ENCODE data around the gene DOCK1.
"Not testable (repeated sequence)": the region's sequence is repeated elsewhere in the genome, so short reads cannot be mapped to it uniquely, and the experiment has no call there.

DOCK1 gene

GRCh38 chr10:126903656-126904360 is 1.4 kb upstream of the DOCK1 start:
- DNase-seq, result no peak

GRCh38 chr10:126904516-126904817 is 761 bp upstream of the DOCK1 start:
- DNase-seq, result no peak

GRCh38 chr10:126905776-126906703 is 812 bp downstream of the DOCK1 start:
- DNase-seq, result no peak

DNA sequence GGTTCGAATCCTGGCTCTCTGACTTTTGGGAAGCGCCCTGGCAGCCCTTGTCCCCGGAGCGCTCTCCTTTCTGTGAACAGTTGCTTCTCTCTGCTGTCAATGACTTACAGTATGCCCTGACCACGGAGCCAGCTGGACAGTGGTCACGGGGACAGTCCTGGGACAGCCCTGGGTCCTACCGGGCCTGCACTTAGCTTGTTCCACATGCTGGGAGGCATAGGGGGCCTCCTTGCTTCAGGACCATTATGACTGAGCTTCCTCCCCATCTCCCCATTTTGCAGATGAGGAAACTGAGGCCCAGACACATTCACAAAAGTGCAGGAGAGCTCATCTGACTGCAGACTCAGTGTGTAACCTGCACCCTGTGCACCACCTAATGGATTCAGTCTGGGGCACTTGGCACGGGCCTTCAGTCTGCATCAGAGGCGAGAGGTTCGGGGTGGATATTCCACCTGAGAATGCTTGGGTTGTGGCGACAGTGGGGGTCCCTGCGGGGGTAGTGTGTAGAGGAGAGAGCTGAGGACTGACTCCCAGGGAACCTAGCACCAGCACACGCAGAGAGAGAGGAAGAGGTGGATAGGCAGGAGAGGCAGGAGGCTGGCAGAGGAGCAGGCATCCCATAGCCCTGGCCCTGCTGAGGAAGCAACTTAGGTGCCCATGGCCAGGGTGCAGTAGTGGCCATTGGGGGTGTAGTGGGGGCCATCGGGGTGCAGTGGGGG is 1.6 kb downstream of the DOCK1 start:
- DNase-seq, result no peak

DNA sequence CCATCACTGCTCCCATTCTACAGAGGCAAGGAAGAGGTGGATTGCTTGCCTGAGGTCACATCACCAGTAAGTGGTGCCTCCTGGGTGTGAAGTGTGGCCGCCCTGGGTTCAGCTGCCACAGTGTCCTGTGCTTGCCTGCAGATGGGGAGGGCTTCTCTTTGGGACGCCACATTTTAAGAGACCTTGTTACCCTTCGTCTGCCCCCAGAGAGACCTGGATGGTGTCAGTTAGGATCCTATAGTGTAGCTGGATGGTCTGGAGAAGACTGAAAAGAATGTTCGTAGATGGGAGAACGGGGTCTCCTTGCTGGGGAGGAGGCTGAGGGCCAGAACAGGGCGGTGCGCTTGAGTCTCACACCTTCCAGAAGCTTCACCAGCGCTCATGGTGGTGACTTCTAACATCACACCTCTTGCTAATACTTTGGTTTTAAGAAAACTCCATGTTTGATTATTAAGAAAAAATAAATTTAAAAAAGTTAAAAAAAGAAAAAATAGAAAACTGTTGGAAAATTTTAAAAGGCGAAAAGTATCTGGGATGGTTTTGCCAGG is 2.3 kb downstream of the DOCK1 start:
- no peak for DNase-seq

DNA sequence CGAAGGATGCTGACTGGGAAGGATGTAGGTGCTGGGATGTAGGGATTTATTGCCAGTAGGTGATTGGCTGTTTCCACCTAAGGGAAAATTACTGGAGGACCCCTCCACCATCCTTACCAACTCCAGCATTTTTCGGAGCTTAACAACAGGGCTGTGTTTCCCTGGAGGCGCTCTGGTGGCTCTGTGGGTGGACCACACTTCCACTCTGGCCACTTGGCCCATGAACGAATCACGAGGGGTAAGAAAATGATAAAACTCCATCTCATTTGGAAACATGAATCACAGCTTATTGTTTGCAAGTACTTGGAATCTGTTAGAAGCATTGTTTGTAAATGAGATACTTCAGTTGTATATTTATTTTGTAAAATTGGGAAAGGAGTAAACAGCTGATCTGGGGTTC is 3.0 kb downstream of the DOCK1 start:
- no peak for DNase-seq

- DNase-seq, result no peak
Observed at GRCh38 chr10:126908729-126909128, 3.5 kb downstream of the DOCK1 start.

DNA sequence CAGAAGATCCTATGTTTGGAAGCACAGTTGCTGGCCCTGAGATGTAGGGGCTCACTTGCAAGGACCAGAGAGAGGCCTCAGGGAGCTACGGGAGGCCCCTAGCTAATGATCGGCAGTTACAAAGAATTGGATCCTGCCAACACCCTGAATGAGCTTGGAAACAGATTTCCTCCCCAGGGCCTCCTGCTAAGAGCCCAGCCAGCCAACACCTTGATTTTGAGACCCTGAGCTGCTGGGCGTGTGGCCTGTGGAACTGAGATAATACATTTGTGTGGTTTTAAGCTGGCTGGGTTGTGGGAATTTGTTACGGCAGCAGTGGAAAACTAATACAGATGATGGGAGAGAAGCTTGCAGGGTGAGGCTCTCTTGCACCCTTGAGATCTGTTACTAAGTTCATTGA is 3.9 kb downstream of the DOCK1 start:
- DNase-seq, result no peak

- no peak for DNase-seq
Observed at GRCh38 chr10:126910196-126910595, 5.0 kb downstream of the DOCK1 start.

DNA sequence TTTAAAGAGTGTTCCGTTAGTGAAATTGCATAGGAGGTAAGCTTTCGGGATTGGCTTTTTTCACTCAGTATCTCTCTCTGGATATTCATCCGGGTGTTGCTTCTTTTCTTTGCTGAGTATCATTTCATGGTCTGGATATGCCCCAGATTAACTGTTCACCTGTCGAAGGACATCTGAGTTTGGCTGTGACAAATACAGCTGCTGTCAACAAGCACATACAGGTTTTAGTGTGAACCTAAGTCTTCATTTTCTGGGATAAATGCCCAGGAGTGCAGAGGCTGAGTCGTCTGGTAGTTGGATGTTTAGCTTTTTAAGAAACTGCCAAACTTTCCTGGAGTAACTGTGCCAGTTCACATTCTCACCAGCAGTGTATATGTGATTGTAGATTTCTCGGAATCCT is 5.6 kb downstream of the DOCK1 start:
- DNase-seq, result no peak

DNA sequence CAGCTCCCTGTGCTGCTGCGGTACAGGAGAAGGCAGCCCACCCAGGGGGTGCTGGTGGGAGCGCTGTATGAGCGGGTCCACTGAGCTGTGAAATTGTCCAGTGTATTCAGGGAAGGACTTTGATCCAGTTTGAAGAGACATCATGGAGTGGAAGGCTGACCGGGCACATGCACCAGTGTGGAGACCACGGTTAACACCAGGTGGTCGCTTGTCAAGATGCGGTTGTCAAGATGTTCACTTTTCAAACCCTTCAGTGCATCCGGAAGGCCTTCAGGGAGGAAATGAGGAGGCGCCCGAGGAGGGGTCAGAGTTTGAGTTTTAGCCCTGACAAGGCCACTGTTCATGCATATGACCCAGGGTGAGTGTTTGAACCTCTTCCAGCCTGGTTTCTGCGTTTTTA is 6.1 kb downstream of the DOCK1 start:
- DNase-seq, result no peak

DNA sequence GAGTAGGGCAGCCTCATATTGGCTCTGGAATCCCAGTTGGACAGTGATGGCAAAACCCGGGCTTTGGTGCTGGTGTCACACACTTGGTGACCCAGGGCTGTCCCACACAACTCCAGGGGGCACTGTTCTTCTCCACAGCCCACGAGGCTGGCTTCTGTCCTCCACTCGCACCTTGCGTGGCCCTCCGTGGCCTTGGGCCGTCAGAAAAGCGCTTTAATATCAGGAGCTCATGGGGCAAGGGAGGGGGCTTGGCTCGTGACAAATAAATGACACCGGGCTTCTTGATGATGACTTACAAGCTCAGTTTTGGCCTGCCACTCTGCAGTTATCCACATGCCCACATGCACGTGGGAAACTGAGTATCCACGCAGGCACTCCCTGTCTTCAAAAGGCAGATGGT is 8.1 kb downstream of the DOCK1 start:
- DNase-seq, result no peak

DNA sequence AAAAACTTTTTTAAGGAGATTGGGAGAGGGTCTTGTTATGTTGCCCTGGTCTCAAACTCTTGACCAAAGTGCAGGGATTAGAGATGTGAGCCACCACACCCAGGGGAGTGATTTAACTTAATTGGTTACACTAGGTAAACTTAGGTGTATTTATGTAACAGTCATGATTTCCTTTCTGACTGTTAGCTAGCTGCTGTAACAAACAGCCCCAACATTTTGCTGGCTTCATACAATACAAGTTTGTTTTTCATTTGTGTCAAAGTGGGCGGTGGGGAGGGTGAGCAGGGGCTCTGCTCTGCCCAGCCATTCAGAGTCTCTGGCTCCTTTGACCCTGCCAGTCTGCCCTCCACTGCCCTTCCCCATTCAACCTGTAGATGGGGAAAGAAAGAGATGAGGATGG is 9.3 kb downstream of the DOCK1 start:
- no peak for DNase-seq

DNA sequence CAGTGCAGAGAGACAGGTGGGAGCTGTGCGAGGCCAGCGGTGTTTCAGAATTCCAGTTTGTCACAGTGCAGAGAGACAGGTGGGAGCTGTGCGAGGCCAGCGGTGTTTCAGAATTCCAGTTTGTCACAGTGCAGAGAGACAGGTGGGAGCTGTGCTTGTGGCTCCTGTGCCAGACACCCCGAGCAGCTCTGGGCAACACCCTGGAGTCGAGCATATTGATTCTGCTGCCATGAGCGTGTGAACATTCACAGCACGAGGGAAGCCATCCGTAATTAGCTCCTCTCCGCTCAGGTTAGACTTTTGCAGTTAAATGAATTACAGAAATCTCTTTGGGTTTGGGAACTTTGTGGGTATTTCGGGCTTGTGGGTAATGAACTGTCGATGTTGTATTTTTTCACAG is 11.7 kb downstream of the DOCK1 start:
- not testable (repeated sequence) for DNase-seq

DNA sequence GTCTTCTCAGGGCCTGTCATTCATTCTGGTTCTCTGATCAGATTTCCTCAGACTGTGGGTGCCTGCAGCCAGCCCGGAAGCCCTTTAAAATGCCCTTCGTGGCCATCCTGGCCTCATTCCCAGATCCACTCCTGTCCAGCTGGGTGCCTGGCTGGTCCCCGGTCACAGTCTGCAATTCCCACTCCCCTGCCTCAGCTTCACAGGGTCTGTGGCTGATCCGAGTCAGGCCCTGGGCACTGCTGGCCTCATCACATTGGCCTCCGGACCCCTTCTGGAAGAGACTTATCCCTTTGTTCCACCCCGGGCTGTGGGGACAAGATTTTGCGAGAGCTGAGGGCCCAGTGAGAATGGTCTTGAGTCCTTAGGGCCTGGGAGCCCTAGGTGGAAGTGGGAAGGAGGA is 12.1 kb downstream of the DOCK1 start:
- no peak for DNase-seq

DNA sequence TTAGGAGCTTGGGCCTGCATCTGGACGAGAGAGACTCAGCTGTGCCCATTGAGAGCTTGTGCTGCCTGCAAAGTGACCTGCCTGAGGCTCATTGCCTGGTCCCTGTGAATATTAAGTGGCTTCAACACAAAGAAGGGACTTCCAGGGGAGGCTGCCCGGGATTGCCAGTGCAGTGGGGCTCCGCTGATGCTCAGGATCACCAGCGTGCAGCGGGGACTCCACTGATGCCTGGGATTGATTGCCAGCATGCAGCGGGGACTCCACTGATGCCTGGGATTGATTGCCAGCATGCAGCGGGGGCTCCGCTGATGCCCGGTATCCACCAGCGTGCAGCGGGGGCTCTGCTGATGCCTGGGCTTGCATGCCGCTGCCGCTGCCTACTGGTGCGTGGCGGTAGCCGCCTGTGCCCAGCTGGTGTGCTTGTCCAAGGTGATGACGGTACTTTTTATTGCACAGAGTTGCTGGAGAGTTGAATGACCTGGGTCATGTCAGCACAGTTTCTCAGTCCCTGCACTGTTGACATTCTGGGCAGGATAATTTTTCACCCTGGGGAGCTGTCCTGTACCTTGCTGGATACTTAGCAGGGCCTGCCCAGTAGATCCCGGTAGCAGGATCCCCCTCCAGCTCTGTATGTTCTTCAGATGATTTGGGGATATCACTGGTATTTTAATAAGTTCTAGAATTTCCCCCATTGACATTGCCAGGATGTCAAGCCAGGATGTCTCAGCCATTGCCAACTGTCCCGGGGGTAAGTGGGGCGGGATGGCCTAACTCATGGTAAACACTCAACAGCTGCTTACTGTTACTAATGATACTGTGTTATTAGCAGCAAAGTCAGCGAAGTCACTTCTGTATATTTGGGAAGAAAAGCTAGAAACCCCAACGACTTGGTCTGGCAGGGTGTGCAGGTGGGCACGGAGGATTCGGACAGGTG is 13.0 kb downstream of the DOCK1 start:
- no peak for DNase-seq

DNA sequence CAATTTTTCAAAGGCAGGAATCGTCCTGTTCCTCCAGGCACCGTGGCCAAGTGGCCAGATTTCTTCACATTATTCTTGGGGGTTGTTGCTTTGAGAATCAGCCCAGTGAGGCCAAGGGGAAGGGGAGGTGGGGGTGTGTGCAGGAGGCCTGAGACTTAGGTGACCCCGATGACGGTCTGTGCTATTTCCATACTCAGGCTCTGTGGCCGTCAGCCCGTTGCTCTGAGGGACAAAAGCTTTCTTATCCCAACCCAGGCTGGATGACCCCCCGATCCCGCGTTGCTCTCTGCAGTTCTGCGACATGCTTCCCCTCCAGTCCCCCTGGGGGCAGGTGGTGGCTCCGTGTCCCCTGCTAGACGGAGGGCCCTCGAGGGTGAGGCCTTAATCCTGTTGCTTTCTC is 14.2 kb downstream of the DOCK1 start:
- DNase-seq, result no peak

DNA sequence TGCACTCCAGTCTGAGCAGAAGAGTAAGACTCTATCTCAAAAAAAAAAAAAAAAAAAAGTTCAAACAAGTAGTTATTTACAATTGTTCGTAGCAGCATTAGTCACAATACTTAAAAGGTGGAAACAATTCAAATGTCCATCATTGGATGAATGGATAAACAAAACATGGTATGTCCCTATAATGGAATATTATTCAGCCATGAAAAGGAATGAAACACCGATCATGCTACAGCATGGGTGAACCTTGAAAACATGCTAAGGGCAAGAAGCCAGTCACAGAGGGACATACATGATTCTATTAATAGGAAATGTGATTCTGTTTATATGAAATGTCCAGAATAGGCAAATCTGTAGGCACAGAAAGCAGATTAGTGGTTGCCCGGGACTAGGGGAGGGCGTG is 15.9 kb downstream of the DOCK1 start:
- no peak for DNase-seq

GRCh38 chr10:126921974-126922525 is 16.8 kb downstream of the DOCK1 start:
- no peak for DNase-seq

- DNase-seq, result no peak
Observed at GRCh38 chr10:126924180-126924914, 19.1 kb downstream of the DOCK1 start.

- no peak for DNase-seq
Observed at GRCh38 chr10:126924915-126925300, 19.7 kb downstream of the DOCK1 start.
